ENCODE results near the gene SCAF4.
A peak's percentile ranks its signal among the peaks of the same experiment; 100 is the strongest.

SCAF4 gene

DNA sequence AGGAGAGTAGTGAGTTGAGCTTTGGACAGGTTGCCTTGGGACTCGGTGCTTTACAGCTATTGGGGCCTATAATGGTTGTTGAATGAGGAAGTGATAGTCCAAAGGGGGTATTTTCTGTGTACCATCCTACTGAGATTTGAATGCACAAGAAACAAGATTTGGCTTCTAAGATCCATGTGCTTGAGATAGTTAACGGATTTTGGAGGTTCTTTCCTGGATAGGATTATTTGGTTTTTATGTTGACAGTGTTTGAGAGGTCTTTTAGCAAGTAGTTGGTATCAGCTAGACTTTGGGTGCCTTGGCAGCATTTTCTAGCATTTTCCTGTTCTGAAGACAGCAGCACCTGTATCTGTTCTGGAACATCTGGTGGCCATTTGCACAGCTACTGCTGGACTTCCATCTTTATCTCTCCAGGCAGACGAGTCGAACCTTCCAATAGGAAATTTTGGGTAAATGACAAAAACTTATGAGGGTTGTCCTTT lies 3.6 kb upstream of the SCAF4 start:
- DNase-seq: no peak

DNA sequence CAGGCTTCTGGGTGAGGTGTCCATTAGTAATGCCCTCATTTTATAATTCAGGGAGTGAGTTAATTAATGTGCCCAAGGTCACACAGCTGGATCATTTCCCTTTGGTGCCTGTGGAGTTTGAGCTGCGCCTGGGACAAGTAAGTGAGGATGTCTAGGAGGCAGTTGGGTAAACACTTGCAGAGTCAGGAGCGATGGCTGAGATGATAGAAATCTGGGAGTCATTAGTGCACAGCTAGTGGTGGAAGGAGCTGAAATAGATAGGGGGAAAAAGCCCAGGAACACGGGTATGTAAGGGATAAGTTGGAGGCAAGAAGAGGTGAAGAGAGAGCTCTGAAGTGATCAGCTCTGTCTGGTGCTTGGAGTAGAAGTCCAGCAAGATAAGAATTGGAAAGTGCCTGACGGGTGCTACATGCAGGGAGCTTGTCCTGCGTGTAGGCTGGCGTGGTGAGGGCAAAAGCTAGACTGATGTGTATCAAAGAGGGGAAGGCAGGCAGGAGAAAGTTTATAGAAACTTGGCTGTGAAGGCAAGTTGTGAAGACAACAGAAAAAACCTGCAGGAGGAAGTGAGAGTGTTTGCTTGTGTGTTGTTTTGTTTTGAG lies 1.7 kb upstream of the SCAF4 start:
- DNase-seq: no peak

GRCh38 chr21:31732597-31733550 lies 956 bp upstream of the SCAF4 start:
- DNase-seq: peak; percentile 33 to 34

DNA sequence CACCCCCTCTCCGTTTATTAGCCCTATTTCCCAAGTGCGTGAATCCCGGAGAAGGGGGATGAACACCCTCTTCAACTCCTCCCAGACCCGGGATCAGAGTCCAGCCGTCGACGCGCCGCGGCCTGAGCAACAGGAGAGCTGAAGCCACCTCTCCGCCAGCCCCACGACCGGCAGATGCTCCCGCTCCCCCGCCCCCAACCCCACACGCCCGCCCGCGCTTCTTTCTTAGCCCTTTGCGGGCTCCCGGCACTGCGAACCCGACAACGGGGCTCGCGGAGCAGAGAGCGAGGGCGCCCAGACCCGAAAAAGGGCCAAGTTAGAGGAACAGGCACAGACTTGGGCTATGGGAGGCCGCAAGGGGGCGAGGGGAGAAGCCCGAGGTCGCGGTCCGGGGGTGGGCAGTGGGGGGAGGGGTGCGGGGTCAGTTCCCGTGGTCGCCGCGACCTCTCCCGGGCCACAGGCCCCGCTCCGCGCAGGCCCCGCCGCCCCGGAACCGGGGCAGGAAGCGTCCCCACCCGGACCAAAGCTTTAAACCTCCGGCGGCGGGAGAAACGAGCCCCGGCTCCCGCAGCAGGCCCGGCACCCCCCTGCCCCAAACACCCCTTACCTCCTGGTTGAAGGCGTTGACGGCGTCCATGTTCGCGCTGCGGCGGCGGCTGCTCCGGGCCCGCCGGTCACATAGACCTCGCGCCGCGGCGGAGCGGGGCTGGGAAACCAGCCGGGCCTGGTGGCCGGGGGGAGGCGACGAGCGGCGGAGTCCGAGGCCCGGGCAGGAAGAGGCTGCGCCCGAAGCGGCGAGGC lies 662 bp downstream of the SCAF4 start:
- peak; percentile 52 to 57 for DNase-seq

- peak; percentile 9 to 19 for DNase-seq
Measured at GRCh38 chr21:31730712-31731055, 1.2 kb downstream of the SCAF4 start.

DNA sequence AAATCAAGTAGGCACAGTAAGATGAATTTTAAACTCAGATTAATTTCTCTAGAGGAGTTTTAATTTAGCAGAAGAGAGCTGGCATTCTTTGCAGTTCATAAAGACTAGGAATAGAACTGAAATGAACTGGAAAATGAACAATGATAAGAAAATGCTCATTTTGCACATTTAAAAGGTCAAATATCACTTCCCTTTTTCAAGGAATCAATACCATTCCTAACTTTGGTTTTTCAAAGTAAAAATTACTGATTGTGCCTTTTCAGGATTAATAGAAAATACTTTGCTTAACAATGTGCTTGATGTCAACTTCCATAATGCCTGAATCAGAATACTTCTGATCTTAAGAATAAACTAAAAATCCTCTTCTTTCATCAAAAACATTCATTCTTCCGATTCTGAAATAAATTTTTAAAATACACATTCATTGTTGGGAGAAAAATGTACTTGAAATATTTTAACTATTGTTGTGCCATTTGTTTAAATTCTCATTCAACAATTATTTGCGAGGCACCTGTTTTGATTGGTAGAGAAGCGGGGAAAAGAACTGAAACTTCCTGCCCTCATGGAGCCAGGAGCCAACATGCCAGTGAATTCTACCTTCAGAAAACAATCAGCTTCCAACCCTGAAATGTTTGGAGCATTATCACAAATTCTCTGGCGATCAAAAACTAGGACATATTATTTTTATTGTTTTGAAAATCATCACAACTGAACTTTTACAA lies 2.1 kb downstream of the SCAF4 start:
- DNase-seq: no peak

- DNase-seq: no peak
Measured at GRCh38 chr21:31728952-31729351, 3.0 kb downstream of the SCAF4 start.

GRCh38 chr21:31728191-31728590 lies 3.7 kb downstream of the SCAF4 start:
- DNase-seq: no peak

DNA sequence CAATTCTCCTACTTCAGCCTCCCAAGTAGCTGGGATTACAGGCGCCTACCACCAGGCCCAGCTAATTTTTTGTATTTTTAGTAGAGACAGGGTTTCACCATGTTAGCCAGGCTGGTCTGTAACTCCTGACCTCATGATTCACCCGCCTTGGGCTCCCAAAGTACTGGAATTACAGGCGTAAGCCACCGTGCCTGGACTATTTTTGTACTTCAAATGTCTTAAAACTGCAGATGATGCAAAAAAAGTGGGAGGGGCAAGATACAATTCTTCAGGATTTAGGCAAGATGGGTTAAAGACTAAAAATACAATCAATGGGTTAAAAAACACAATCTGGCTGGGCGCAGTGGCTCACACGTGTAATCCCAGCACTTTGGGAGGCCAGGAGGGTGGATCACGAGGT lies 4.7 kb downstream of the SCAF4 start:
- DNase-seq: no peak

DNA sequence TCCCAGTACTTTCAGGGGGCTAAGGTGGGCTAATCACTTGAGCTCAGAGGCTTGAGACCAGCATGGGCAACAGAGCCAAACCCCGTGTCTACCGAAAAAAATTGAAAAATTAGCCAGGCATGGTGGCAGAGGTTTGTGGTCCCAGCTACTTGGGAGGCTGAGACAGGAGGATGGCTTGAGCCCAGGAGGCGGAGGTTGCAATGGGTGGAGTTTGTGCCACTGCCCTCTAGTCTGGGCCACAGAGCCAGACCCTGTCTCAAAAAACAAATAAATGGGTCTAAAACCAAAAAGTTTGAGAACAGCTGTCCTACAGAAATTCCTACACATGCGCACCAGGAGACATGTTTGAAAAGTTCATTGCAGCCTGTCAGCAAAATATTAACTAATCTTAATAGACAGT lies 5.5 kb downstream of the SCAF4 start:
- no peak for DNase-seq

DNA sequence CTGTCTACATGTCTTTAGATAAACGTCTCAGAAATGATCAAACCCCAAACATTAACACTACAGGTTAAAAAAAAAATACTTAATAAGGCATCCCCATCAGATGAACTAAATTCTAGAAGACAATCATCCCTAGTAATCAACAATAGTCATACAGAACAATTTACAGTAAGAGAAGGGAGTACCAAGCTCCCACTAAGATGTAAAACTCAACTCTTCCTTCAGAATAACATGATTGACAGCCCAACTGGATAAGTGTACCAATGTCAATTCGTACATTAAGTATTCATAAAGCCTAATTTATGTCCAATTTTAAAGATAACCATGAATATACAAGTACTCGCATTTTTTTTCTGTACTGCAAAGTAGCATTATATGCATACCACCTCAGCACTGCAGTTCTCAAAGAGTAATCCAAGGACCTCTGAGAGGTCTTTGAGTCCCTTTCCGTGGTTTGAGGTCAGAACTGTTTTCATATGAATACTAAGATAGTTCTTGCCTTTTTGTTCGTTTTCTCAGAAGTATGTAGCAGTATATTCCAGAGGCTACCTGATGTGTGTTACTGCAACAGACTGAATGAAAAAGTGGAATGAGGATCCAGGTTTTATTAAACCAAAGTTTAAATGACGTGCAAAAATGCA lies 6.6 kb downstream of the SCAF4 start:
- DNase-seq: no peak

GRCh38 chr21:31724552-31724951 lies 7.4 kb downstream of the SCAF4 start:
- DNase-seq: no peak

- no peak for DNase-seq
Measured at GRCh38 chr21:31721381-31721780, 10.5 kb downstream of the SCAF4 start.

DNA sequence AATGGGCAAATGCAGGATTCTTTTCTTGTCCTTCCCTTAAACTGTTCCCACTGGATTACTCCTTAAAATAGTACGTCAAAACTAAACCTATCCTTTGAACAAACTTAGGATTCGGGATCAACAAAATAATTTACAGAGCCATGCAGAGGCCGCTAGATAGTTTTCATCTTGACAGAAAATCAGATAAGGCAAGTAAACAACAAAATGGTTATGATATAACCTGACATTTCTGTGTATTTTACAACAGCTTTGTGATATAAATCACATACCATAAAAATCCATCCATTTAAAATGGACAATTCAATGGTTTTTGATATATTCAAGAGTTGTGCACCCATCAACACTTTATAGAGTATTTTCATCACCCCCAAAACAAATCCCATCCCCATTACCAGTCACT lies 11.2 kb downstream of the SCAF4 start:
- DNase-seq: no peak

DNA sequence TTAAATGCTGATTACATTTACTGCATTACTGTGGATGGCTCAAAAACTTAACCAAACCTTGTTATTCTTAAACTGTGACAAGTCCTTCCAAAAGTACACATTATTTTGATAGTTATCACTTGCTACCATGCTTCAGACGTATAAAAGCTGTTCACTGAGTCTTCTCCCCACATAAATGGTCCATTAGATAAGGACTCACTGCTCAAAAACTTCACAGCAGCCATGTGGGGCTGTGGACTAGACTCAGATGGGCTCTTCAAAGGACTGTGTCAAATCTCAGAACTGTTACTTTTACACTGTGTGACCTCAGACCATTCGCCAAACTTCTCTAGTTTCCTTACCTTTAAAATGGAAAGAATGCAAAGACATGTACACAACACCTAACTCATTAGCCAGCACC lies 11.6 kb downstream of the SCAF4 start:
- DNase-seq: no peak

DNA sequence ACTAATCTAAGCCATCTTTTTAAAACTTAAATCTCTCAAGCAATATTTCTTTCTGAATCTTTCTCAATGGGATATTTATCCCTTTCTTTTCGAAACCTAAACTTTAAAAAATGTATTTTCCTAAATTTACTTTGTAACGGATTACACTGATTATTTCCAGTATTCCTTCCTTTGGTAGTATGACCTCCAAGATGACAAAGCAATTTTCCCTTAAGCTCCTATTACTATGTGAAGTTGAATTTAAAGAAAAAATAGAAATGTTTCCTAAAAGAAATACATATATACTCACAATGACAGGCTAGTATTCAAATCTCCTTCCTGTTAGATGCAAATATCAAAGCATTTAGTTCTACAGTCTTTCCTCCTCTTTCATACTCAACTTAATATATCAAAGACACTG lies 15.8 kb downstream of the SCAF4 start:
- no peak for DNase-seq

- no peak for DNase-seq
Measured at GRCh38 chr21:31714741-31715365, 17.1 kb downstream of the SCAF4 start.

DNA sequence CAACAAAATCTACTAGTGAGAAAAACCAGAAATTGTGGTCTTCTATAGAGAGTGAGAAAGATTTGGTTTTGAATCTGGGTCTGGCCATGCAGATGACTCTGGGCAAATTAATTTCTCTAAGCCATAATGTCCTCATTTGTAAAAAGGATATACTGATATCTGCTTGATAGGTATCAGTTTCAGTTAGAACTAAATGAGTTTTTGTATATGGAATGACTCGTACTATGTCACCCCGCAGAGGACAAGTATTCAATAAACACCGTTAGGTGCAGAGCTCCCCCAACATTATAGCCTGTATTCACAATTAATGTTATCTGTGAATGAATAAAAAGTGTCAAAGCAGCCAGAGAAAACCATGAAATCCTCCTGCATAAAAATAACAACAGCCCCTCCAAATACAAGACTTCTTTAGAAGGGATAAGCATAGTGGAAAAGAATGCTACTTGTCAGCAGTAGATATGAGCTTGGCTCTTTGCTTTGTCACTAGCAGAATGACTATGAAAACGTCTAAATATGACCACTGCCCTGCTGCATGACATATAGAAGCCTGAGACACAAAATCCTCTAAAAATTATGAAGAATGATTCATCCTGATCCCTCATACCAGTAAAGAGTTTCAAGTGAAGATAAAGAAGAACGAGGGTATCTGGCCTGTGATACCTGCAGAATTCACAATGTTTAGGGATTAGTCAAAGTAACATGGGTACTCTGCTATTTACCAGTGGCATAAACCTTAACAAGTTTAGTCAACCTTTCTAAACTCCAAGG lies 17.8 kb downstream of the SCAF4 start:
- DNase-seq: no peak

DNA sequence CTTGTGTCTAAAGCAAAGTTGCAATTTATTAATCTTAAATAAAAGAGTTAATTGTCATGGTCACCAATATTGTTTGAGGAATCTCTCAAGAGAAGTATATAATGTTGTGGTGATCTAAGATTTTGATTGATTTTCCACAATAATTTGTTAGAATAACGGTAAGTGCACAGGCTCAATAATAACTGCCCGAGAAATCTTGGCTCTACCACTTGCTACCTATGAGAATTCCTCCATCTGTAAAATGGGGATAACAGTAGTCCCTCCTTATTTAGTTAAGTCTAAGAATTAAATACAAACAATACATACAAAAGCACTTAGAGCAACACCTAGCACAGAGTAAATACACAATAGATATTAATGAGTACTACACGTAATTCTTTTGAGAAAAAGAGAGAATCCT lies 18.8 kb downstream of the SCAF4 start:
- DNase-seq: no peak

GRCh38 chr21:31711745-31712285 lies 20.1 kb downstream of the SCAF4 start:
- no peak for DNase-seq

DNA sequence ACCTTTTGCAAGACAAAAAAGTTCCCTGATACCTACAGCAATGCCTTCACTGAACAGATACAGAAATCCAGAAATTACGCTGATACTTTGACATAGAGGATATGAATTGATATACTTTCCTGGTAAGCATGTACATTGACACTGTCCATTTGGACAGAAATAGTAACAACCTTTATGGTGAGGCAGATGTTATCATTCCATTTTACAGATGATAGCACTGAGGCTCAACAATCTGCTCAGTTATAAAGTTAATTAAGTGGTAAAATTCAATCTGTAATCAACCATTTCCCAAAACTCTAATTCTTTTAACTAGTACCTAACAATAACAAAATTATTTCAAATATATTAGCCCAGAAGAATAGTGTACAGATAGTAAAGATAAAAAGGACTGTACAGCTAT lies 20.6 kb downstream of the SCAF4 start:
- DNase-seq: no peak
